Thymus (tissue), 11 donors: ENCODE measurements around the gene NT5C. TPM values are rescaled to one million over a fixed set of nuclear protein-coding genes. Genes with fewer than 3 reads are reported as not detected.
"Not testable (repeated sequence)": the region's sequence is repeated elsewhere in the genome, so short reads cannot be mapped to it uniquely, and the experiment has no call there.

Experiments used
- DNase-seq, 9 donors: peaks; one replicate each; pipeline ENCODE4 v3.0.0-alpha.2; 2013; ENCODE audit warnings: low spot score in 9 of 9, low read depth in 6 of 9, missing footprints in 1 of 9
- H3K27ac ChIP-seq, 2 donors: one replicate each; pipeline ENCODE4 v1.5.1; 2013; ENCODE audit warnings: control low read depth in 1 of 2, low read depth in 1 of 2, low read length in 1 of 2, mild to moderate bottlenecking in 1 of 2, moderate library complexity in 1 of 2
- H3K27me3 ChIP-seq, 2 donors: one replicate each; pipeline ENCODE4 v1.5.1; 2013; ENCODE audit warnings: low read length in 1 of 2; ENCODE audit not compliant: control insufficient read depth in 2 of 2, insufficient read depth in 1 of 2
- H3K36me3 ChIP-seq, 2 donors: one replicate each; pipeline ENCODE4 v1.5.1; 2013; ENCODE audit warnings: low read length in 1 of 2, mild to moderate bottlenecking in 1 of 2, moderate library complexity in 1 of 2; ENCODE audit not compliant: control insufficient read depth in 2 of 2, insufficient read depth in 2 of 2
- H3K4me1 ChIP-seq, 2 donors: one replicate each; pipeline ENCODE4 v1.5.1; 2013; ENCODE audit warnings: low read length in 2 of 2; ENCODE audit not compliant: control insufficient read depth in 2 of 2, insufficient read depth in 2 of 2
- H3K4me3 ChIP-seq, 2 donors: one replicate each; pipeline ENCODE4 v1.5.1; 2013; ENCODE audit warnings: low read length in 2 of 2, control low read depth in 1 of 2, mild to moderate bottlenecking in 1 of 2
- H3K9me3 ChIP-seq, 2 donors: one replicate each; pipeline ENCODE4 v1.5.1; 2013; ENCODE audit warnings: low read length in 1 of 2, mild to moderate bottlenecking in 1 of 2; ENCODE audit not compliant: control insufficient read depth in 2 of 2, insufficient read depth in 1 of 2
- WGBS: extraction: QIAGEN DNeasy Blood & Tissue Kit; methylation state at CpG from one replicate; pipeline ENCODE4 v1.1.7; 2013; 5-methylcytosine and 5-hydroxymethylcytosine counted together
- polyA plus RNA-seq: library from polyadenylated mRNA; stranded (reverse); fragments of 200-250 nt; gene quantifications from one replicate; pipeline ENCODE4 v1.2.3, GENCODE V29; 2013
- total RNA-seq: library from RNA; stranded (reverse); fragments of 120-200 nt; gene quantifications from one replicate; pipeline ENCODE4 v1.2.4, GENCODE V29; 2013
- donor health status: healthy.

Gene NT5C
- total and polyA plus RNA-seq, 2 donors, result 64.2 to 103 TPM

DNA sequence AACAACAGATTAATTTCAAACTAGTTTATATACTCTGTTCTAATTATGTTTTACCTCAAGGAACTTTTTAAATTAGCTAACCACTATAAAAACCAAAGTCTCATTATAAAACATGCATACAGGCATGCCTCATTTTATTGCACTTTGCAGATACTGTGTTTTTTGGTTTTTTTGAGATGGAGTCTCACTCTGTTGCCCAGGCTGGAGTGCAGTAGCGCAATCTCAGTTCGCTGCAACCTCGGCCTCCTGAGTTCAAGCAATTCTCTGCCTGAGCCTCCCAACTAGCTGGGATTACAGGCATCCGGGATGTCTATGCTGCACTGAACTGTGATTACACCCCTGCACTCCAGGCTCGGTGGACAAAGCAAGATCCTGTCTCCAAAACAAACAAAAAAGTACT, 31.5 kb upstream of the NT5C start:
- Histone ChIP-seq H3K36me3 (peaks cover 27 to 55% of the 10 kb centered on the region in 2 donors), H3K27ac (no peak overlapping the region), H3K4me3 (no peak overlapping the region), H3K4me1 (no peaks in the 10 kb centered on the region), H3K27me3 (no peaks in the 10 kb centered on the region), H3K9me3 (no peaks in the 10 kb centered on the region)
- 98% methylated on average over 5 of the region's 5 CpGs for WGBS
- no peak for DNase-seq

DNA sequence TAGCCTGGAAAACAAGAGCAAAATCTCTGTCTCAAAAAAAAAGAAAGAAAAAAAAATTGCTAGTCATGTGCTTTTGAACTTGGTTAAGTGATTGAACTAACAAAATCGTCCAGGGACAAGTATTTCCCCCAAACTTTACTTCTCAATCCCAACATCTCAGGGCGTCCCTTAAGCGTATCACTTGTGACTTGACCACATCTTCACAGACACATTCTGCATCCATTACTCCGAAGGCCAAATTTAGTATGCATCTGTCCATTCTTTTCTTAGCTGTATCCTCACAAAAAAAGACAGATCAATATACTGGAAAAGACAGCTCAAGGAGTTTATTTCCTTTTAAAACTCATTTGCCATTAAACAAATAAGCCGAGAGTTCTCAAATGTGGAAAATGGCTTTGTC, 28.7 kb upstream of the NT5C start:
- no peaks in the 10 kb centered on the region for H3K9me3 ChIP-seq
- H3K36me3 ChIP-seq, result peaks cover 10 to 41% of the 10 kb centered on the region in 2 donors
- no peak overlapping the region for H3K4me3 ChIP-seq
- peaks cover under 1 to 4% of the 10 kb centered on the region in 2 donors for H3K4me1 ChIP-seq
- H3K27me3 ChIP-seq, result no peaks in the 10 kb centered on the region
- 98% methylated on average over 5 of the region's 5 CpGs for WGBS
- no peak for DNase-seq
- no peak overlapping the region for H3K27ac ChIP-seq

DNA sequence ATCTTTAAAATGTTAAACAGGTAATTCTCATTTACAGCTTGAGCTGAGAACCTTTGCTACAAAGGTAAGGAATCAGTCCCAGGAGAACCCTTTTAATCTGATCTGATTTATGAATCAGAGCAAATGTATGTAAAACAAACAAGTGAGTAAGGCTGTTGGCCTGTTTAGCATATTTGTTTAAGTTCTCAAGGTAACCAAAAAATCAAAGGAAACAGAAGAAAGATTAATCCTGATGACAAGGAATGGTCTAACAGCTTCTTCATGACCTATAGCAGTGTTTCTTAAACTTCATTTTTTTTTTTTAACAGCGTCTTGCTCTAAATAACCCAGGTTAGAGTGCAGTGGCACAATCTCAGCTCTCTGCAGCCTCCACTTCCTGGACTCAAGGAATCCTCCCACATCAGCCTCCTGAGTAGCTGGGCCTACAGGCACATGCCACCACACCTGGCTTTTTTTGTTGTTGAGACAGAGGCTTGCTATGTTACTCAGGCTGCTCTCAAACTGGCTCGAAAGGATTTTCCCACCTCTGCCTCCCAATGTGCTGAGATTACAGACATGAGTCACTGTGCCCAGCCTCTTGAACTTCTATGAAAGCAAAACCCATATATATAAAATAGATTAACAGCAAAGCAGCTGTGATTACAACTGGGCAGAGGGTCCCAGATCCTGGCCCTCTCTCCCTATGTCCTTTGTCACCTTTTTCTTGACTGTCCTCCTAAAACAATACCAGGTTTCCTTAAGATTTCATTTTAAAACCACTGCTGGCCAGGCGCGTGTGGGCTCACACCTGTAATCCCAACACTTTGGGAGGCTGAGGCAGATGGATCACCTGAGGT, 27.9 kb upstream of the NT5C start:
- Histone ChIP-seq H3K27me3 (no peaks in the 10 kb centered on the region), H3K36me3 (peaks cover 10 to 35% of the 10 kb centered on the region in 2 donors), H3K9me3 (no peaks in the 10 kb centered on the region), H3K4me1 (peaks cover 6 to 11% of the 10 kb centered on the region in 2 donors), H3K4me3 (no peak overlapping the region), H3K27ac (no peak overlapping the region)
- no peak for DNase-seq
- 97% methylated on average over 4 of the region's 4 CpGs for WGBS

DNA sequence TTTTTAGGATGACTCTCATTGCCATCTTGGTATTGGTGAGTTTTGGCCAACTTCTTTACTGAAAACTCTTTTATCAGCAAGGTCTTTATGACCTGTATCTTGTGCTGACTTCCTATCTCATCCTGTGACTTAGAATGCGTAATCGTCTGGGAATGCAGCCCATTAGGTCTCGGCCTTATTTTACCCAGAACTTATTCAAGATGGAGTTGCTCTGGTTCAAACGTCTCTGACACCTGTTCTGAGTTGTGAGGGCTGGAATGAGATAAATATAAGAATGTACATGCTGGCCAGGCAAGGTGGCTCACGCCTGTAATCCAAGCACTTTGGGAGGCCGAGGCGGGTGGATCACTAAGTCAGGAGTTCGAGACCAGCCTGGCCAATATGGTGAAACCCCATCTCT, 26.9 kb upstream of the NT5C start:
- H3K4me1 ChIP-seq, result peaks cover 6 to 11% of the 10 kb centered on the region in 2 donors
- not testable (repeated sequence) for DNase-seq, H3K27me3 ChIP-seq, H3K4me3 ChIP-seq, H3K9me3 ChIP-seq, H3K27ac ChIP-seq
- peaks cover 3 to 28% of the 10 kb centered on the region in 2 donors for H3K36me3 ChIP-seq
- 97% methylated on average over 8 of the region's 8 CpGs for WGBS

DNA sequence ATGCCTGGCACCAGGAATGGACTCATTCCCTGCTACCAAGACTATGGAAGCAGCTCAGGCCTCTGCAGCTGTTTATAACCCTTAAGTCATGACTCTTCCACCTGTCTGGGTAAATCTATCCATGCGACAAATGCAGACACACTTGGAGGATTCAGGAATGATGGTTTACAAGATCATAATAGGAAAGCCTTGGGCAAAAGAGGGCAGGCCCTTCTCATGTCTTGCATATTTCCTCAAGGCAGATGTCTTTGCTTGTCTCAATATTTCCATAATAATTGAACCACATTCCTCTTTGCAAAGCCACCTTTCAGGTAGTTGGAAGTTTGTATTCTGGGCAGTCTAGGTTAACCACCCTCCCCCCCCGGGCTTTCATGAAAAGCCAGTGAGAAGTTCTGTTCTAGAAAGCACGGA, 23.7 kb upstream of the NT5C start:
- Histone ChIP-seq H3K4me3 (peak overlapping the region in 1 of 2 donors; percentile 14), H3K36me3 (peaks cover 0 to 18% of the 10 kb centered on the region in 2 donors), H3K27me3 (no peaks in the 10 kb centered on the region), H3K27ac (peak overlapping the region in 1 of 2 donors; percentile 86), H3K4me1 (peaks cover 14 to 20% of the 10 kb centered on the region in 2 donors), H3K9me3 (no peaks in the 10 kb centered on the region)
- no peak for DNase-seq
- WGBS, result 95% methylated on average over 3 of the region's 3 CpGs

DNA sequence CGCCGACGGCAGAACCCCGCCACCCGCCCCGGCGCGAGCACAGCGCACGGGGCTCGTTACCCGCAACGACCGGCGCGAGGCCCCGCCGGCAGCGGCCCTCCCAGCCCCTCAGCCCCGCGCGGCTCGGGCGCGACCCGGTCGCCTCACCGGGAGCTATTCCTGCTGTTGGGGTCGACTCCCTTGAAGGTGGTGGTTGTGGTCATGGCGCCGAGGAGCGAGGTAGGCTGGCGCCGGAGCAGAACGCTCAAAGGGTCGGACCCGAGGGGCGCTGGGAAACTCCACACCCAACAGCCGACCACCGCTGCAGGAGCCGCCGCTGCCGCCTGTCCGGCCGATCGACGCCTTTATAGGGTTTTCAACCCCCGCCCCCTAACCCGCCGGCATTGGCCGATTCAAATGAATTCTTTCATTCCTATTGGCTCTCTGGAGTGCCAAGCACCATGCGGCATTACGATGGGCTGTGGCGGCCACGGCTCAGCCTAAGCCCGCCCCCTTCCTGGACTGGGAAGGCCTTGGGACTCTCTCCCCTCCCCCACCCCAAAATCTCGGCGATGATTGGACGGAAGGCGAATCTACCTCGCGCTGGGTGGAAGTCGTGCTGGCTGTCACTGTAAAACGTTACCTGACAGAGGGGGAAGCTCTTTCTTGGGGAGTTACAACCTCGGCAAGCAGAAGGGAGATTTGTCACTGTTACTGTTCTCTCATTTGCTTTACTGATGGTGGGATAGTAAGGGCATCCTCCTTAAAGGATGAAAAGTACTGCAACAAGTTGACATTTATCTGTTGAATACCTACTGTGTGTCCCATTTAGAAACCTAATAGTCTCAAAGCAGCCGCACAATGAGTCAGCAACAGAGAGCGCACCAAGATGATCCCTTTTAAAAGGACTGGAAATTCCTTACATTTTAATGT, 22.9 kb upstream of the NT5C start, which contains the start of gene JPT1:
Gene JPT1, minus strand, starts transcription at position 318 of the 912 bp plus-strand sequence. Its CDS starts 115 bp downstream, at position 203.
- peak; percentile 96 to 100 (median 99) for DNase-seq
- Histone ChIP-seq H3K4me1 (peaks cover 14 to 20% of the 10 kb centered on the region in 2 donors), H3K27ac (peak within 1 kb of the TSS; percentile 86 to 89), H3K36me3 (peaks cover 0 to 12% of the 10 kb centered on the region in 2 donors), H3K4me3 (peak within 1 kb of the TSS; percentile 96 to 98), H3K27me3 (no peaks in the 10 kb centered on the region), H3K9me3 (no peaks in the 10 kb centered on the region)
- WGBS, result 3% methylated on average over 67 of the region's 67 CpGs

DNA sequence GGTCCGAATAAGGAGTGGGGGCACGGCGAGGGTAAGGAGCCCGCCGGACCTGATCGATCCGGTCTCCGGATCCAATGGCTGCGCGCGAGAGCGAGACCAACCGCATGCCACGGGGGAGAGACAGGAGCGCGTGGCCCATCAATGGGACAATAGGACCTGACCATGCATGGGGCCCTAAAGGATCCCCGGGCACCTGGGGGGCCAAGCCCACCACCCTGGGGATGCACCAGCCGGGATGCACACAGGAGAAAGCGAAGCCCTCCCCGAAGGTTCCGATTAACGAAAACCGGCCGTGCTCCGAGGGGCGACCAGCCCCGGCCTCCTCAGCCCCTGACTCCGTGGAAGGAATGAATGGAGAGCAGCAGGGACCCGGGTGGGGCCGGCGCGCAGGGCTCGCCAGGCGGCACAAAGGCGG, 22.2 kb upstream of the NT5C start:
- Histone ChIP-seq H3K4me1 (peaks cover 14 to 20% of the 10 kb centered on the region in 2 donors), H3K9me3 (no peaks in the 10 kb centered on the region), H3K27ac (peak overlapping the region; percentile 51 to 89), H3K36me3 (peaks cover 0 to 11% of the 10 kb centered on the region in 2 donors), H3K27me3 (no peaks in the 10 kb centered on the region), H3K4me3 (peak overlapping the region; percentile 96 to 98)
- DNase-seq, result peak in 2 of 9 donors; percentile 6 to 36
- WGBS, result under 1% methylated on average over 35 of the region's 35 CpGs

DNA sequence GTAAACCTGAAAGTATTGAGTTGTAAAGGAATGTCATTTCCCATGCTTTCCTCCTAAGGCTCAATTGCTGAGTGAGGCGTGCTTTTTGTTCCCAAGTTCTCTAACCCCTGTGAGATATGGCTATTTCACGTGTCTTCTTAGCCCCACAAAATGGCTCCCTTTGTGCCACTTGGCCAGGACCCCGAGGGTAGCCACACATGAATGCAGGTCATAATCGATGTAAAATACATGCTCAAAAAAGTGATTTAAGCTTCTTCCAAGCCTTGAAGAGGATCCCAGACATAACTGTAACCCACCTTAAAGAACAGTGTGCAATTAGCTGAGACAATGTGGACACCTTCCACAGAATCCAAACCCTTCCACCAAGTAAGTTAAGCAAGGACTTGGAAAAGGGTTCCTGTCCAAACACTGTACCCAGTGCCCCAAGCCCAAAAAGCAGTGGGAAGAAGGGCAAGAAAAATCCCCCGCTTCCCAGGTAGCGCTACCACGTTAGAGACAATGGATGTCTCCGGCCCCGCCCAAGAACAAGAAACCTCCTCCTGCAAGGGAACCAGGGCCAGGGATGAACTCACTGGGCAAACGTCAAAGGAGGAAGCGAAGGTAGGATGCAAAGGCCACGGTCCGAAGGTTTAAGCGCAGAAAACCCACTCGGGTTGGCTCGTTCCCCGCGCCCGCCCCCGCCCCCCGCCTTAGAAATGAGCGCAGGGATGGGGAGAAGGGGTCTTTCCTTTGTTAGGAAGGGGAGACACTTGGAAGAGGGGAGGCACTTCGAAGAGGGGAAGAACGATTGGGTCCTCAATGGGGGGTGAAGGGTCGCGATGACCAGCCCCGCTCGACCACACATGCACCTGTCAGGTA, 21.6 kb upstream of the NT5C start:
- Histone ChIP-seq H3K9me3 (no peaks in the 10 kb centered on the region), H3K4me3 (peak overlapping the region; percentile 96 to 98), H3K36me3 (peaks cover 3 to 12% of the 10 kb centered on the region in 2 donors), H3K4me1 (peaks cover 14 to 20% of the 10 kb centered on the region in 2 donors), H3K27me3 (no peaks in the 10 kb centered on the region), H3K27ac (peak overlapping the region in 1 of 2 donors; percentile 51)
- 10% methylated on average over 28 of the region's 28 CpGs for WGBS
- peak in 3 of 9 donors; percentile 10 to 35 (median 14) for DNase-seq
